WTC11 (cell line): ENCODE measurements around the gene GLI2. TPM values are rescaled to one million over a fixed set of nuclear protein-coding genes. Genes with fewer than 3 reads are reported as not detected.

Experiments used
- ATAC-seq: fragments of 200-7000 bp; cut with Tn5 transposase; 2 replicates; pipeline ENCODE4 v1.10.0; 2021; ENCODE audit warnings: mild to moderate bottlenecking, moderate library complexity
- CTCF ChIA-PET: fragments of 300-600 bp; sonication (Branson Sonifier 250); formaldehyde crosslinking; loops from one replicate; lab custom pipeline; 2021; ENCODE audit warnings: antibody characterized with exemption; lab: Charles Lee
- POLR2A ChIA-PET: fragments of 350-600 bp; sonication (Branson Sonifier 250); formaldehyde crosslinking; loops from one replicate; lab custom pipeline; 2021; ENCODE audit warnings: antibody characterized with exemption; lab: Charles Lee
- DNase-seq: peaks from one replicate; pipeline ENCODE4 v3.0.0; 2021; ENCODE audit warnings: low spot score
- H3K27ac Mint-ChIP-seq: 2 replicates; pipeline ENCODE4 v1.8.0; 2021; ENCODE audit warnings: mixed read lengths
- H3K27me3 Mint-ChIP-seq: 2 replicates; pipeline ENCODE4 v1.8.0; 2021; ENCODE audit warnings: low read depth, mild to moderate bottlenecking, moderate library complexity, mixed read lengths
- H3K36me3 Mint-ChIP-seq: 2 replicates; pipeline ENCODE4 v1.8.0; 2021; ENCODE audit warnings: mixed read lengths
- H3K4me1 Mint-ChIP-seq: 2 replicates; pipeline ENCODE4 v1.8.0; 2022; ENCODE audit warnings: mixed read lengths
- H3K4me3 Mint-ChIP-seq: 2 replicates; pipeline ENCODE4 v1.8.0; 2021; ENCODE audit warnings: mild to moderate bottlenecking, moderate library complexity, mixed read lengths
- H3K9me3 Mint-ChIP-seq: 2 replicates; pipeline ENCODE4 v1.8.0; 2021; ENCODE audit warnings: mixed read lengths
- ATF1 ChIP-seq: sonication (generic); formaldehyde crosslinking; IDR thresholded peaks from 2 replicates; pipeline ENCODE4 v1.8.1; 2023; ENCODE audit warnings: mild to moderate bottlenecking, moderate library complexity, missing genetic modification reagents
- E2F4 ChIP-seq: sonication (generic); formaldehyde crosslinking; IDR thresholded peaks from 2 replicates; pipeline ENCODE4 v1.8.1; 2022; ENCODE audit warnings: low read depth, mild to moderate bottlenecking, moderate library complexity, missing genetic modification reagents, borderline replicate concordance
- FOXK1 ChIP-seq: sonication (generic); formaldehyde crosslinking; IDR thresholded peaks from 2 replicates; pipeline ENCODE4 v1.8.0; 2022; ENCODE audit warnings: mild to moderate bottlenecking, moderate library complexity, missing genetic modification reagents
- GRHL2 ChIP-seq: fragments of 250-450 bp; sonication (Bioruptor Pico); IDR thresholded peaks from 2 replicates; pipeline ENCODE4 v1.8.0; 2022; ENCODE audit warnings: mild to moderate bottlenecking, moderate library complexity; ENCODE audit not compliant: insufficient replicate concordance, severe bottlenecking
- JUN ChIP-seq: sonication (generic); formaldehyde crosslinking; IDR thresholded peaks from 2 replicates; pipeline ENCODE4 v1.8.0; 2023; ENCODE audit warnings: mild to moderate bottlenecking, missing genetic modification reagents
- MAX ChIP-seq: sonication (generic); formaldehyde crosslinking; IDR thresholded peaks from 2 replicates; pipeline ENCODE4 v1.8.0; 2022; ENCODE audit warnings: mild to moderate bottlenecking, missing genetic modification reagents
- MXD4 ChIP-seq: fragments of 250-450 bp; sonication (Bioruptor Pico); IDR thresholded peaks from 2 replicates; pipeline ENCODE4 v1.8.0; 2021; ENCODE audit warnings: mild to moderate bottlenecking, moderate library complexity, borderline replicate concordance
- NR2C2 ChIP-seq: sonication (generic); formaldehyde crosslinking; IDR thresholded peaks from 2 replicates; pipeline ENCODE4 v1.8.0; 2022; ENCODE audit warnings: mild to moderate bottlenecking, missing genetic modification reagents
- RELA ChIP-seq: sonication (generic); formaldehyde crosslinking; IDR thresholded peaks from 2 replicates; pipeline ENCODE4 v1.8.1; 2022; ENCODE audit warnings: missing genetic modification reagents, mild to moderate bottlenecking, borderline replicate concordance
- ZNF138 ChIP-seq: sonication (generic); formaldehyde crosslinking; conservative IDR thresholded peaks from 2 replicates; pipeline ENCODE4 v1.8.1; 2022; ENCODE audit warnings: mild to moderate bottlenecking, moderate library complexity, missing genetic modification reagents
- ZNF232 ChIP-seq: sonication (generic); formaldehyde crosslinking; IDR thresholded peaks from 2 replicates; pipeline ENCODE4 v1.8.0; 2022; ENCODE audit warnings: mild to moderate bottlenecking, missing genetic modification reagents
- ZNF281 ChIP-seq: sonication (generic); formaldehyde crosslinking; IDR thresholded peaks from 2 replicates; pipeline ENCODE4 v1.8.0; 2023; ENCODE audit warnings: mild to moderate bottlenecking, missing genetic modification reagents
- ZNF317 ChIP-seq: sonication (generic); formaldehyde crosslinking; IDR thresholded peaks from 2 replicates; pipeline ENCODE4 v1.8.1; 2023; ENCODE audit warnings: low read depth, mild to moderate bottlenecking, moderate library complexity, missing genetic modification reagents, borderline replicate concordance
- ZNF416 ChIP-seq: fragments of 250-450 bp; sonication (Bioruptor Pico); IDR thresholded peaks from 2 replicates; pipeline ENCODE4 v1.9.0; 2021; ENCODE audit warnings: mild to moderate bottlenecking, inconsistent platforms
- ZNF512 ChIP-seq: sonication (generic); formaldehyde crosslinking; IDR thresholded peaks from 2 replicates; pipeline ENCODE4 v1.8.1; 2022; ENCODE audit warnings: missing genetic modification reagents, borderline replicate concordance
- total RNA-seq: library from RNA; stranded (reverse); gene quantifications from 3 replicates; pipeline ENCODE4 v1.2.3, GENCODE V29; 2021
- TF ChIP-seq, protein P1 (sequence below): fragments of 250-450 bp; sonication (Bioruptor Pico); IDR thresholded peaks from 2 replicates; pipeline ENCODE4 v1.9.0; 2021; ENCODE audit warnings: mild to moderate bottlenecking, borderline replicate concordance

GLI2 gene
- total RNA-seq, 1 experiment from 2014 or later = 60.9 TPM

GRCh38 chr2:120768112-120769048 lies 32.7 kb downstream of the GLI2 start:
- Mint-ChIP-seq H3K27me3 (no peaks in the 10 kb centered on the region), H3K4me1 (peaks cover 85% of the 10 kb centered on the region)
- TF ChIP-seq, protein P1, sequence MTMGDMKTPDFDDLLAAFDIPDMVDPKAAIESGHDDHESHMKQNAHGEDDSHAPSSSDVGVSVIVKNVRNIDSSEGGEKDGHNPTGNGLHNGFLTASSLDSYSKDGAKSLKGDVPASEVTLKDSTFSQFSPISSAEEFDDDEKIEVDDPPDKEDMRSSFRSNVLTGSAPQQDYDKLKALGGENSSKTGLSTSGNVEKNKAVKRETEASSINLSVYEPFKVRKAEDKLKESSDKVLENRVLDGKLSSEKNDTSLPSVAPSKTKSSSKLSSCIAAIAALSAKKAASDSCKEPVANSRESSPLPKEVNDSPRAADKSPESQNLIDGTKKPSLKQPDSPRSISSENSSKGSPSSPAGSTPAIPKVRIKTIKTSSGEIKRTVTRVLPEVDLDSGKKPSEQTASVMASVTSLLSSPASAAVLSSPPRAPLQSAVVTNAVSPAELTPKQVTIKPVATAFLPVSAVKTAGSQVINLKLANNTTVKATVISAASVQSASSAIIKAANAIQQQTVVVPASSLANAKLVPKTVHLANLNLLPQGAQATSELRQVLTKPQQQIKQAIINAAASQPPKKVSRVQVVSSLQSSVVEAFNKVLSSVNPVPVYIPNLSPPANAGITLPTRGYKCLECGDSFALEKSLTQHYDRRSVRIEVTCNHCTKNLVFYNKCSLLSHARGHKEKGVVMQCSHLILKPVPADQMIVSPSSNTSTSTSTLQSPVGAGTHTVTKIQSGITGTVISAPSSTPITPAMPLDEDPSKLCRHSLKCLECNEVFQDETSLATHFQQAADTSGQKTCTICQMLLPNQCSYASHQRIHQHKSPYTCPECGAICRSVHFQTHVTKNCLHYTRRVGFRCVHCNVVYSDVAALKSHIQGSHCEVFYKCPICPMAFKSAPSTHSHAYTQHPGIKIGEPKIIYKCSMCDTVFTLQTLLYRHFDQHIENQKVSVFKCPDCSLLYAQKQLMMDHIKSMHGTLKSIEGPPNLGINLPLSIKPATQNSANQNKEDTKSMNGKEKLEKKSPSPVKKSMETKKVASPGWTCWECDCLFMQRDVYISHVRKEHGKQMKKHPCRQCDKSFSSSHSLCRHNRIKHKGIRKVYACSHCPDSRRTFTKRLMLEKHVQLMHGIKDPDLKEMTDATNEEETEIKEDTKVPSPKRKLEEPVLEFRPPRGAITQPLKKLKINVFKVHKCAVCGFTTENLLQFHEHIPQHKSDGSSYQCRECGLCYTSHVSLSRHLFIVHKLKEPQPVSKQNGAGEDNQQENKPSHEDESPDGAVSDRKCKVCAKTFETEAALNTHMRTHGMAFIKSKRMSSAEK (CRISPR knock-in tag) = no peak
- TF ChIP-seq RELA = no peak
- TF ChIP-seq ZNF138 (CRISPR knock-in tag) = no peak
- TF ChIP-seq ZNF232 (CRISPR knock-in tag) = no peak
- no peak for TF ChIP-seq GRHL2 (CRISPR knock-in tag)
- TF ChIP-seq, all 79 proteins: peak for 0
- Mint-ChIP-seq H3K9me3 (no peaks in the 10 kb centered on the region), H3K27ac (peak overlapping the region; percentile 85), H3K4me3 (no peak overlapping the region), H3K36me3 (no peaks in the 10 kb centered on the region)
- ChIA-PET POLR2A (no interaction called here), CTCF (interaction anchor here (0.5 to 1.1 kb wide), 2 partner anchors 12 to 84 kb away, joined by 3 to 4 read pairs; no protein-coding TSS in a partner anchor)
- ATAC-seq (no peak), DNase-seq (peak; percentile 14)

DNA sequence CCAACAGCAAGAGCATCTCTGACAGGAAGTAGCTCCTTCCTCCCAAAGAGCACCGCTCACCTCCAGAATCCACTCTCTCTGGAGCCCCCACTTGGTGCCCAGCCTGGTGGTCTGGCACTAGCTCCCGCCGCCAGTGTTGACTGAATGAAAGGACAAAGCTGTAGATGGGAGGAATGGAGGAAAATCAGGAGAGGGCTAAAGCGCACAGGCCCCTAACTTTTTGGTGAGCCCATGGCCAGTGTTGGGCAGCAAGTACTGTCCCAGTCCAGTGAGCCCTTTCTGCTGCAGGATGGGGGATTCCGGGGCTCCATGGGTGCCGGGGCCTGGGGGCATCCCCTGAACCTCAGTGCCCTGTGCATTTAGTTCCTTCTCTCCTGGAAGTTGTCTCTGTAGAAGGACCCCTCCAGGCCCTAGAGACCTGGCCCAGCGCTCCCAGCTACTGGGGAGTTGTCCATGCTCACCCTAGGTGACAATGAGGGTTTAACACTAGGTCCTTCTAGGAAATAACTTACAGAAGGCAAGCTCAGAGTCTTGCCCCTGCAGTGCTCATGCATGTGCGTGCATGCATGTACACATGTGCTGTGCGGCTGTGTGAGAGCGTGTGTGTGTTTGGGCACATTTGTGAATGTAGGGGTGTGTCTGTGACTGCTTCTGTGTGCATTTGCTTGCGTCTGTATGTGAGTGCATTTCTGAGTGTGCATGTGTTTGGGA lies 33.6 kb downstream of the GLI2 start:
- Mint-ChIP-seq H3K4me1 (peaks cover 87% of the 10 kb centered on the region), H3K27me3 (no peaks in the 10 kb centered on the region), H3K27ac (peak overlapping the region; percentile 16), H3K36me3 (no peaks in the 10 kb centered on the region), H3K4me3 (no peak overlapping the region), H3K9me3 (no peaks in the 10 kb centered on the region)
- no peak for ATAC-seq
- ChIA-PET CTCF (interaction anchor here (0.5 to 2.1 kb wide), 6 partner anchors 10 to 85 kb away, joined by 3 to 6 read pairs (median 4); no protein-coding TSS in a partner anchor), POLR2A (no interaction called here)
- DNase-seq = no peak
- no peak for TF ChIP-seq FOXK1 (CRISPR knock-in tag)
- no peak for TF ChIP-seq E2F4 (CRISPR knock-in tag)
- no peak for TF ChIP-seq ZNF317

DNA sequence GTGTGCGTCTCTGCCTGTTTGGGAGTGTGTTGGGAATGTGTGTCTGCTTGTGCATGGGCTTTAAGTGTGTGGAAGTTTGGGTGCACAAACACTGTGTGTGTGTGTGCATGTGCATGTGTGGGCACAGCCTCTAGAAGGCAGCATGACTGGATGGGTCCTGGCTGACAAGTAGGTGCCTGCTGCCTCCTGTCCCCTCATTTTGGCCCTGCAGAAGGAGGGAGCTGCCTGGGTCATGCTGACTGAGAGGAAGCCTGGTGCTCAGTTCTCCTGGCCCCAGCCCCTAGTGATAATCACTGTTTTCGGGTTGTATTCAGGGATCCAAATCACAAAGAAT lies 34.1 kb downstream of the GLI2 start:
- no peaks in the 10 kb centered on the region for H3K27me3 Mint-ChIP-seq
- TF ChIP-seq JUN (CRISPR knock-in tag) = no peak
- no peak for TF ChIP-seq NR2C2 (CRISPR knock-in tag)
- TF ChIP-seq ZNF416 (CRISPR knock-in tag) = no peak
- no peak for TF ChIP-seq ZNF512 (CRISPR knock-in tag)
- no peak for TF ChIP-seq GRHL2 (CRISPR knock-in tag)
- TF ChIP-seq ZNF281 (CRISPR knock-in tag) = no peak
- no peak for TF ChIP-seq MXD4 (CRISPR knock-in tag)
- no peak for TF ChIP-seq ATF1 (CRISPR knock-in tag)
- no peak for TF ChIP-seq MAX (CRISPR knock-in tag)
- no peaks in the 10 kb centered on the region for H3K36me3 Mint-ChIP-seq
- no peaks in the 10 kb centered on the region for H3K9me3 Mint-ChIP-seq
- H3K4me1 Mint-ChIP-seq = peaks cover 87% of the 10 kb centered on the region
- H3K27ac Mint-ChIP-seq = peak overlapping the region; percentile 16
- ATAC-seq (no peak), DNase-seq (no peak)
- H3K4me3 Mint-ChIP-seq = no peak overlapping the region
- CTCF ChIA-PET = interaction anchor here (0.6 to 2.1 kb wide), 6 partner anchors 9 to 301 kb away, joined by 3 to 6 read pairs (median 4); partner anchors contain the start of gene GLI2
- POLR2A ChIA-PET = no interaction called here
